Neuron (in vitro differentiated cells): ENCODE measurements around the gene ZNF473.

ENCODE experiments used
- H2AFZ ChIP-seq: one replicate; pipeline ENCODE4 v1.6.1; 2013; ENCODE audit warnings: low read depth, mild to moderate bottlenecking, inconsistent platforms, low read length, moderate library complexity
- H3K27me3 ChIP-seq: one replicate; pipeline ENCODE4 v1.6.1; 2013; ENCODE audit warnings: low read length; ENCODE audit not compliant: insufficient read depth
- H3K36me3 ChIP-seq: one replicate; pipeline ENCODE4 v1.6.1; 2013; ENCODE audit warnings: low read length; ENCODE audit not compliant: insufficient read depth
- H3K4me1 ChIP-seq: one replicate; pipeline ENCODE4 v1.6.1; 2013; ENCODE audit warnings: low read length; ENCODE audit not compliant: insufficient read depth
- H3K4me3 ChIP-seq: 2 replicates; pipeline ENCODE4 v1.5.1; 2013; ENCODE audit warnings: mild to moderate bottlenecking, low read length, moderate library complexity
- H3K9me3 ChIP-seq: one replicate; pipeline ENCODE4 v1.6.1; 2013; ENCODE audit warnings: low read length

ZNF473 gene

DNA sequence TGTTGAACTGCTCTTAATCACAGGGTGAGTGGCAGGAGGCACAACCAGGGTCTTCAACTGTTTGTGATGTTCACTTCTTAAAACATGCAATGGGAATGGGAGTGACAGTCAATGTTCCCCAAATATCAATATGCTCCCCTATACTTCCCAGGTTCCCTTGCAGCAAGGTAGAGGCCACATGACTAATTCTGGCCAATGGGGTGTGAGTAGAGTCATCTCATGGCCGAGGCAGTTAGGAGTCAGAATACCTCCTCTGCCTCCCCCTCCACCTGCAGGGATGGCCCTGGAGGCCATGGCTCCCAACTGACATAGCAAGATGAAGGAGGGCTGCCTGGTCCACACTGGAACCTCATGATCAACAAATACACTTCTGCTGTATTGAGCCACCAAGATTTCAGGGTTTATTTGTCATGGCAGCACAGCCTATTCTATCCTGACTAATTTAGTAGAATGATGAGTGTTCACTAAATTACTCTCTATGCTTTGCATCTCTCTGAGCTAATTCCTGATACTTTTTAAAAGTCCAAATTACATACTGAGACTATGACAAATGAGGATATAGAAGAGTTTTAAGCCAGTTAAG is 9.5 kb upstream of the ZNF473 start:
- Histone ChIP-seq H3K36me3 (peaks cover 52% of the 10 kb centered on the region), H3K9me3 (peaks cover 3% of the 10 kb centered on the region), H3K4me1 (no peaks in the 10 kb centered on the region), H2AFZ (no peak overlapping the region), H3K4me3 (no peak overlapping the region), H3K27me3 (no peaks in the 10 kb centered on the region)

DNA sequence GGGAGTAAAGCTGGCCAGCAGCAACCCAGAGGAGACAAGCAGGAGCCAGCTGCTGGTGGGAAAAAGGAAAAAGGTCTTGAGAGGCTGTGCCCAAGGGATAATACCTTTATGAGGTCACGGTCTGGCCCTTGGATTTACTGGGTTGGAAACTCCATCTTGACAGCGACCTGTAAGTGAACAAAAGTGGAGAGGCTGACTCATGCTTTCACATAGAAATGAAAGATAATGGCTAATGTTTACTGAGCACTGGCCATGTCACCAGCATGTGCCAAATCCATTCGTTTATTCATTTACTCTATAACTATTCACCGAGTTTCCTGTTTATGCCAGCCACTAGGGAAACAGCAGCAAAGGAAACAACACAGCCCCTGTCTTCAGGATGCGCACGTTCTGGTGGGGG is 5.3 kb upstream of the ZNF473 start:
- peaks cover 25% of the 10 kb centered on the region for H3K36me3 ChIP-seq
- no peaks in the 10 kb centered on the region for H3K27me3 ChIP-seq
- peaks cover 3% of the 10 kb centered on the region for H3K9me3 ChIP-seq
- no peak overlapping the region for H3K4me3 ChIP-seq
- no peak overlapping the region for H2AFZ ChIP-seq
- H3K4me1 ChIP-seq, result peaks cover 8% of the 10 kb centered on the region

DNA sequence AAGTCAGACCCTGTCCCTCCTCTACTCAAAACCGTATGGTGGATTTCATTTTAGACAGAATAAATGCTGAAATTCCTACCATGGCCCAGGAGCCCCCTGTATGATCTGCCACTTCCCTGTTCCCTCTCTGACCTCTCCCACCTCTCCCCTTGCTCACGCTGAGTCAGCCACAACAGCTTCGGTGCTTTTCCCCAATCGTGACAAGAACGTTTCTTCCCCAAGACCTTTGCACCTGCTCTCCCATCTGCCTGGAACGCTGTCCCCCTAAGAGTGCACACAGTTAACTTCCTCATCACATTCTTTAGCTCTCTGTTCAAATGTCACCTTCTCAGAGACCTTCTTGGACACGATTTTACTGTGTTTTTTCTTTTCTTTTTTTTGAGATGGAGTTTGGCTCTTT is 3.0 kb upstream of the ZNF473 start:
- no peaks in the 10 kb centered on the region for H3K27me3 ChIP-seq
- H3K36me3 ChIP-seq, result peaks cover 8% of the 10 kb centered on the region
- no peak overlapping the region for H3K4me3 ChIP-seq
- peaks cover 8% of the 10 kb centered on the region for H3K4me1 ChIP-seq
- H2AFZ ChIP-seq, result no peak overlapping the region
- H3K9me3 ChIP-seq, result no peaks in the 10 kb centered on the region

DNA sequence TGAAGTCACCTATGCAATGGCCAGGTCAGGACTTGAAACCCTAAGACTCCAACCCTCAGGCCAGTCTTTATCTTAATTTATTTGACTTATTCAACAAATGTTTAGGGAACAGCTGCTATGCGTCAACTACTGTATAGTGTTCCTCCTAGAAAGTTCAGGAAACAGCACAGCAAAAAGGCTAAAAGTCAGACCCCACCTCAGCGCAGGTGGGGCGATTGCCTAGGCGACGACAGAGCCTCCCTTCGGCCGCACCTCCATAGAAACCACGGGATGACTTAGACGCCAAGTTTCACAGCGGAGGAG is 1.1 kb upstream of the ZNF473 start:
- Histone ChIP-seq H3K4me1 (peaks cover 8% of the 10 kb centered on the region), H3K9me3 (no peaks in the 10 kb centered on the region), H3K27me3 (no peaks in the 10 kb centered on the region), H3K36me3 (peaks cover 3% of the 10 kb centered on the region), H3K4me3 (peak overlapping the region; percentile 81), H2AFZ (peak overlapping the region; percentile 71)

DNA sequence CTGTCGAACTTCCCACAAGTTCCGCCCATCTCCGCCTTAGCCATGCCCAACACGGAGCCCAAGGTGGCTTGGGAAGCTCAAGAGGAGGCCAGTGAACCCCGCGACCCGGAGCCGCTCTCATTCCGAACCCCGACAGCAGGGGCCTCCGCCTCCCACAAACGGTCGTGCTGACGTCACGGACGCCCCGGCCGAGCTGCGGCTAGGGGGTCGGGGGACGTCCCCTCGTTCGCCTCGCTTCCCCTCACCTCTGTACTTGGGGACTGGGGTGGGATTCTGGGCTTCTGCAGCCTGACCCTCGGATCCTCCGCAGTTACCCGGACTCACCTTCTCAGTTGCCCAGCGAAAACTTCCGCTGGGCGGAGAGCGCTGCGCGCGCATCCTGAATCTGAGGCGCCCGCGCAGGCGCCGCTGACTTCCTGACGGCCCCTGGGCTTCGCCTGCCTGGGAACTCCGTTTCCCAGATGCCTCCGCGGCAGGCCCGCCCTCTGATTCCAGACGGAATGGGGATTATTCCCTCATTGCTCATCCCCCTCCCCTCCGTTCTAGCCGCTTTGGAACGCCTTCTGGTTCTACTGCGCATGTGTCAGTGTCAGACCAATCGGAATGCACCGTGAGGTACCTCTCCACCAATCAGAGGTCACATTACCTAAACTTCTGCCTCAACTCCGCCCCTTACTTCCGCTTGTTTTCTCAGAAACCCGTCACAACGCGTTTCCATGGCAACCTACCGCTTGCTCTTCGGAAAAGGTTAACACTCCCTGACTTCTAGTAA is 597 bp upstream of the ZNF473 start, which contains the start of gene VRK3:
TSS of gene VRK3 (minus strand) at position 351 of the 772 bp plus-strand sequence. CDS start 9,210 bp downstream, outside the sequence.
- H3K27me3 ChIP-seq, result no peaks in the 10 kb centered on the region
- H3K9me3 ChIP-seq, result no peaks in the 10 kb centered on the region
- H3K4me3 ChIP-seq, result peak within 1 kb of the TSS; percentile 84
- H3K36me3 ChIP-seq, result peaks cover 2% of the 10 kb centered on the region
- H2AFZ ChIP-seq, result peak within 1 kb of the TSS; percentile 71
- peaks cover 8% of the 10 kb centered on the region for H3K4me1 ChIP-seq

DNA sequence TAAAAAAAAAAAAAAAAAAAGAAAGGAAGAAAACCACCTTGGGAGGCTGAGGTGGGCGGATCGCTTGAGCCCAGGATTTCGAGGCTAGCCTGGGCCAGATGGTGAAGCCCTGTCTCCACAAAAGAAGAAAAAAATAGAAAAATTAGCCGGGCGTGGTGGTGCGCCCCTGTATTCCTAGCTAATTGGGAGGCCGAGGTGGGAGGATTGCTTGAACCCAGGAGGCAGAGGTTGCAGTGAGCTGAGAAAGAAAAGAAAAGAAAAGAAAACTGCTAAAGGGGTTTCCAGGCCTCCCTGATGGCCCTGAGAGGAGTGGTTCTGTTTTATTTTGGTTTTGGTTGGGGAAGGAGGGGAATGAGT is 723 bp downstream of the ZNF473 start:
- H3K36me3 ChIP-seq, result peaks cover 14% of the 10 kb centered on the region
- H3K4me1 ChIP-seq, result peaks cover 8% of the 10 kb centered on the region
- peaks cover 2% of the 10 kb centered on the region for H3K9me3 ChIP-seq
- no peaks in the 10 kb centered on the region for H3K27me3 ChIP-seq
- peak overlapping the region; percentile 84 for H3K4me3 ChIP-seq
- peak overlapping the region; percentile 41 for H2AFZ ChIP-seq

DNA sequence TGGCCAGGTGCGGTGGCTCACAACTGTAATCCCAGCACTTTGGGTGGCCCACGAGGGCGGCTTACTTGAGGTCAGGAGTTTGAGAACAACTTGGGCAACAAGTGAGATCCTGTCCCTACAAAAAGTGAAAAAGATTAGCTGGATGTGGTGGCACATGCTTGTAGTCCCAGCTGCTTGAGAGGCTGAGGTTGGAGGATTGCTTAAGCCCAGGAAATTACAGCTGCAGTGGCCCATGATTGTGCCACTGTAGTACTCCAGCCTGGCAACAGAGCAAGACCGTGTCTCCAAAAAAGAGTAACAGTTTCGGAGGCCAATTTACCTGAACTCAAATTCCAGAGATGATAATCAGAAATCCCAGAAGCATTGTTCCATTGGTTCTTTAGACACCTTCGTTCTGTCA is 4.4 kb downstream of the ZNF473 start:
- Histone ChIP-seq H3K4me1 (no peaks in the 10 kb centered on the region), H2AFZ (no peak overlapping the region), H3K9me3 (peaks cover 27% of the 10 kb centered on the region), H3K4me3 (no peak overlapping the region), H3K36me3 (peaks cover 46% of the 10 kb centered on the region), H3K27me3 (no peaks in the 10 kb centered on the region)

DNA sequence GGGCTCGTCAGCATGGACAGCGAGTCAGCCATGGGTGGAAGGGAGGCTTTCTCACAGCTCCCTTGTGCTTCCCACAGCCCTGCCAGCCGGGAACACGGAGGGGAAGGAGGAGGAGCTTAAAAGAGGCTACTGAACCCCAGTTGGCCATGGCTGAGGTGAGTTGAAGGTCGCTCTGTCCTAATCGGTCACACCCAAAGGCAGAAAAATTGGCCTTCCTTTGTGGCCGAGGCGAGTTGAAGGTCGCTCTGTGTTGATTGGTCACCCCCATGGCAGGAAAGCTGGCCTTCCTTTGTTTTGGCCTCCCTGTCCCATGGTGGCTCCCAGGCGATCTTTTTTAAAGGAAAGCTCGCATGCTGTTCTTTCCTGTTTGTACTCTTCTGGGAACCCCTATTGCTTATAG is 5.1 kb downstream of the ZNF473 start:
- Histone ChIP-seq H3K27me3 (no peaks in the 10 kb centered on the region), H3K4me1 (no peaks in the 10 kb centered on the region), H3K4me3 (no peak overlapping the region), H3K9me3 (peaks cover 32% of the 10 kb centered on the region), H3K36me3 (peaks cover 53% of the 10 kb centered on the region), H2AFZ (no peak overlapping the region)

DNA sequence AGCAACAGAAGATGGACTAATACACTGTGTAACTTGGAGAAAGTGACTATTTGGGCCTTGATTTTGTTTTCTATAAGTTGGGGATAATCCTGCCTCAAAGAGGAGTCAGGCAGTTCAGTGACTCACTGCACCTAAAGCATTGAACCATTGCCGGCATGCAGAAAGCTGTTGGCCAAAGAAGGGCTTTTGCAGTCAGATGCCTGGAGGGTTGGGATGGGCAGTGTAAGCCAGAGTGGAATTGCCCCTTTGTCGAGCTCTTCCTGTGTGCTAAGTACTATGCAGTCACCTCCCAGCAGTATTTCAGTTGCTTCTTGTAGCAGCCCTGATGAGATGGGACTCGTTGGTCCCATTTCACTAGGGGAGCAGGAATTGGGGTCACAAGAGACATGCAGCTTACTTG is 11.1 kb downstream of the ZNF473 start:
- peaks cover 48% of the 10 kb centered on the region for H3K9me3 ChIP-seq
- no peak overlapping the region for H3K4me3 ChIP-seq
- H2AFZ ChIP-seq, result no peak overlapping the region
- H3K4me1 ChIP-seq, result no peaks in the 10 kb centered on the region
- no peaks in the 10 kb centered on the region for H3K27me3 ChIP-seq
- H3K36me3 ChIP-seq, result peaks cover 84% of the 10 kb centered on the region

DNA sequence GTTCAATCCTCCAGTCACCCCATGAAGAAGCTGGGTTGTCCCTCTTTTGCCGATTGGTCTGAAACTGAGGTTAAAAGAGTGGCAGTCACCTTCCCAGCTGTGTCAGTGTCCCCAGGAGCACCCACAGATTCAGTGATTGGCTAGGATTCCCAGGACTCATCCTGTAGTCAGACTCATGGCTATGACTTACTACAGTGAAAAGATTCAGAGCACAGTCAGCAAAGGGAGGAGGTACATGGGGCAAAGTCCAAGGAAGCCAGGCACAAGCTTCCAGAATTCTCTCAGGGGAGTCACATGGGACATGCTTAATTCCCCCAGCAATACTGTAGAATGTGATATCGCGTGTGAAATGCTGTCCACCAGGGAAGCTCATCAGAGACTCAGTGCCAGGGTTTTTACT is 14.2 kb downstream of the ZNF473 start:
- peaks cover 83% of the 10 kb centered on the region for H3K36me3 ChIP-seq

DNA sequence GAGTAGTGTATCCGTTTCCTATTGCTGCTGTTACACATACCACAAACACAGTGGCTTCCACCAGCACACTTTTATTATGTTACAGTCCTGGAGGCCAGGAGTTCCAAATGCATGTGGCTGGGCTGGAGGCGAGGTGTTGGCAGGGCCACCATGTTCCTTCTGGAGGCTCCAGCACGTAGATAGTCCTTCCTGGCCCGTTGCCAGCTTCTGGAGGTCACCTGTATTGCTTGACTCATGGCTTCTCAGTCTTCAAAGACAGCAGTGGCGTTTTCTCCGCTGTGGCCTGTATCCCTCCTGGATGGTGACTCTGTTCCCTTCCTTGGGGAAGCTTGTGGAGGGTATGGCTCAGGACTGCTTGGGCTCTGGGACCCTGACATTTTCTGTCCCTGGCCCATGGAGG is 15.2 kb downstream of the ZNF473 start:
- Histone ChIP-seq H3K36me3 (peaks cover 86% of the 10 kb centered on the region), H2AFZ (no peak overlapping the region), H3K4me3 (no peak overlapping the region), H3K4me1 (no peaks in the 10 kb centered on the region), H3K27me3 (no peaks in the 10 kb centered on the region), H3K9me3 (peaks cover 58% of the 10 kb centered on the region)

More for the DNA sequence above, 14.2 kb downstream of the ZNF473 start:
- Histone ChIP-seq H3K27me3 (no peaks in the 10 kb centered on the region), H3K4me1 (no peaks in the 10 kb centered on the region), H3K4me3 (no peak overlapping the region), H2AFZ (no peak overlapping the region), H3K9me3 (peaks cover 53% of the 10 kb centered on the region)

DNA sequence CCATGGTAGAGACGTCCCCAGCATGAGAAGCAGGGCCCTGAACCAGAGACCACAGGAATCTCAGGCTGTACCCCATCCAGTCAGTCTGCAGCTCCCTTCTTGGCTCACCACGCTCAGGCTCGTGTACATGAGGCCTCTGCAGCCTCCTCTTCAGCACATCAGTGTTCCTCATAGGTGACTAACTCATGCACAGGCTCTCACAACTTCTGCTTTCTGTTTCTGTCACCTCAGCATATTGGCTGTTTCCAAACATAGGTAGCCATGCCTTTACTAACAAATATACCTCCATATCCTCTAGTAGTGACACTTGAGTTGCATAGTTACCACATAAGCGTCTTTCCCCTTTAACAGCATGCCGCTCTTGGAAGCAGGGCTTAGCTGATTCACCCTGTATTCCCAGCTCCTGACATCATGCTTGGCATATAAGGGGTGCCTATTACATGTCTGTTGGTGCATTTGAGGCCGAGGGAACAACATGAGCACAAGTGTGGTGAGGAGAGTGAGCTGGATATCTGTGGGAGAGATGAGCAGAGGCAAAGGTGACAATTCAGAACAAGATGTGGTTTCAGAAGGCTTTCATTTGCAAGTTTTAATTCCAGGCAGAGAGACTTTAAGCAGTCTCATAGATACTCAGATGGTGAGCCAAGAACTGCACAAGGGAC is 16.7 kb downstream of the ZNF473 start:
- Histone ChIP-seq H3K9me3 (peaks cover 64% of the 10 kb centered on the region), H3K27me3 (no peaks in the 10 kb centered on the region), H3K36me3 (peaks cover 91% of the 10 kb centered on the region), H3K4me1 (no peaks in the 10 kb centered on the region), H2AFZ (no peak overlapping the region), H3K4me3 (no peak overlapping the region)

DNA sequence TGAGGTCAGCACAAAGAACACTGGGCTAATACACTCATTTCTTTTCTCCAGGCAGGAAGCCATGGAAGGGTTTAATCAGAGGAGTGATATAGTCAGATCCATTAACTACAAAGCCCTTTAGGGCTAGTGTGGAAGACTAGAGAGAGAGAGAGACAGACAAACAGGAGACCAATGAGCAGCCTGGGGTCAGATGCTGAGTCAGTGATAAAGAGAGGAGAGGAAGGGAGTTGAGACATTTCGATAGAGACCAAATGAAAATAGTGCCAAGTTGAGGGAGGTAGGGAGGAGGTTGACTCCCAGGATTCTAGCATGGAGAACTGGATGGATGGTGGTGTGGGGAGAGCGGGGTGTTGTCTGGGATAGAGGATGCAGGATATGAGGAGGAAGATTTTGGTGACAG is 18.2 kb downstream of the ZNF473 start:
- H2AFZ ChIP-seq, result no peak overlapping the region
- no peak overlapping the region for H3K4me3 ChIP-seq
- peaks cover 93% of the 10 kb centered on the region for H3K36me3 ChIP-seq
- no peaks in the 10 kb centered on the region for H3K27me3 ChIP-seq
- no peaks in the 10 kb centered on the region for H3K4me1 ChIP-seq
- H3K9me3 ChIP-seq, result peaks cover 68% of the 10 kb centered on the region
